Coronary artery (tissue), 2 donors: ENCODE data around the gene STK17A.

Experiments
- DNase-seq: peaks from one replicate; pipeline ENCODE4 v3.0.0-alpha.2; 2017; ENCODE audit warnings: low spot score
- H3K27ac ChIP-seq, 2 donors: fragments of 200-600 bp; sonication (generic); one replicate each; pipeline ENCODE4 v1.5.1; 2016 to 2019
- H3K4me3 ChIP-seq: fragments of 200-600 bp; sonication (generic); 2 replicates; pipeline ENCODE4 v1.5.1; 2016; ENCODE audit warnings: mild to moderate bottlenecking, moderate library complexity
- CTCF ChIP-seq: fragments of 200-600 bp; sonication (generic); IDR thresholded peaks from one replicate; pipeline ENCODE4 v1.5.1; 2019; ENCODE audit warnings: antibody characterized with exemption

Gene STK17A

GRCh38 chr7:43653466-43653865 is 70.6 kb downstream of the STK17A start:
- Histone ChIP-seq H3K27ac (peak overlapping the region in 1 of 2 donors; percentile 18), H3K4me3 (no peak overlapping the region)
- TF ChIP-seq CTCF: no peak
- DNase-seq: no peak

DNA sequence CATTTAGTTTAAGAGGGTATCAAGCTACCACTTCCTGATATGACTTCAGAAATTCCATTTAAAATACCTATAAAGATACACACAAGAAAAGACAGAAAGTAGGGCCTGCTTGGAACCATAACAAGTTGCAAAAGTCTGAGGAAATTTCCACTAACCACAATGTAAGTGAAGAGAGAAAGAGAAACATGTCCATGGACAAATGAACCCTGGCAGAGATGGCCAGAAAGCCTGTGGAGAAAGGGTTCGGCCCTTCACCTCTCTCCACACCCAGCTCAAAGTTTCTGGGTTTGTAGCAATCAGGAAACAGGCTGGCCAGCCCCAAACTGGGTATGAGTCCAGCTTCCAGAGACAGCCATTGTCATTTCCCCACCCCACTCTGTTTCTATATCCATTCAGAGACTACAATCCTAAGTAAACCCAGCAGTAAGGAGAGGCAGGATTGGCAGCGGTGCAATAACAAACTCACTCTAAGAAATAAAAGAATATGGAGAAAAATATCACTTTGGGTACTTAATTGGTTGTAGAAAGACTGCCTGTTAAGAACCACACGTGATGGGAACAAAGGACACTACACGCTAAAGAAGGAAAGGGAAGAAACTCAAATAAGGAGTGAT is 71.1 kb downstream of the STK17A start:
- Histone ChIP-seq H3K27ac (peak overlapping the region in 1 of 2 donors; percentile 18), H3K4me3 (no peak overlapping the region)
- DNase-seq: no peak
- TF ChIP-seq CTCF: no peak

DNA sequence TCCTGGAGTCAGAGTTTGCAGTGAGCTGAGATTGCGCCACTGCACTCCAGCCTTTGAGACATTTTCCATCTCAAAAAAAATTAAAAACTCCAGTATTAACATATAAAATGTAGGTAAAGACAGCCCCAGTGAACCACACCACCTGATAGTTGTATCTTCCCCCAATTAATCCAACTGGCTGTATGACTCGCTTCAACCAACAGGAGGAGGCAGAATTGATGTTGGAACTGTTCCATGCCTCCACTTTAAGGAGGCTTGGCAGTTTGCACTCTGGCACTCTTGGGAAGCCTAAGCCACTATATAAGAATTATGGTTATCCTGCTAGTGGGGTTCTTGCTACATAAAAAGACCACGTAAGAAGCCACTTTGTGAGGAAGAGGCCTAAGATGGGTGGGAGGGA is 72.7 kb downstream of the STK17A start:
- no peak for TF ChIP-seq CTCF
- no peak for DNase-seq
- Histone ChIP-seq H3K27ac (no peak overlapping the region), H3K4me3 (no peak overlapping the region)

DNA sequence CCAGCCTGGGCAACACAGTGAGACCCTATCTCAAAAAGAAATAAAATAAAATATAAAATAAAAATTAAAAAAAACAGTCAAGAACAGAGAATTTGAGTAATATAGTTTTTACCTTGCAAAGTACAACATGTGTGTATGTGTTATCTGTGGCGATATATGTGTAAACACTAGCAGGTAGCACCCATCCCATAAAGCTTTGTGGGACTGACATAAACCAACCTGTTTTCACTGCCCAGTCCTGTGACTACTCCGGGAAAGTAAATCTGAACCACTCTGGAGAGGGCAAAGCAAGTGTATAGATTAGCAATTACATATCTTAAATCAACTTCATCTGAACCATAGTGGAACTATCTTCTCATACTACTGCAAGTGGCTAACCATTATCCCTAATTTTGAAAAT is 74.1 kb downstream of the STK17A start:
- DNase-seq: no peak
- H3K4me3 ChIP-seq: no peak overlapping the region
- no peak overlapping the region for H3K27ac ChIP-seq
- no peak for TF ChIP-seq CTCF

DNA sequence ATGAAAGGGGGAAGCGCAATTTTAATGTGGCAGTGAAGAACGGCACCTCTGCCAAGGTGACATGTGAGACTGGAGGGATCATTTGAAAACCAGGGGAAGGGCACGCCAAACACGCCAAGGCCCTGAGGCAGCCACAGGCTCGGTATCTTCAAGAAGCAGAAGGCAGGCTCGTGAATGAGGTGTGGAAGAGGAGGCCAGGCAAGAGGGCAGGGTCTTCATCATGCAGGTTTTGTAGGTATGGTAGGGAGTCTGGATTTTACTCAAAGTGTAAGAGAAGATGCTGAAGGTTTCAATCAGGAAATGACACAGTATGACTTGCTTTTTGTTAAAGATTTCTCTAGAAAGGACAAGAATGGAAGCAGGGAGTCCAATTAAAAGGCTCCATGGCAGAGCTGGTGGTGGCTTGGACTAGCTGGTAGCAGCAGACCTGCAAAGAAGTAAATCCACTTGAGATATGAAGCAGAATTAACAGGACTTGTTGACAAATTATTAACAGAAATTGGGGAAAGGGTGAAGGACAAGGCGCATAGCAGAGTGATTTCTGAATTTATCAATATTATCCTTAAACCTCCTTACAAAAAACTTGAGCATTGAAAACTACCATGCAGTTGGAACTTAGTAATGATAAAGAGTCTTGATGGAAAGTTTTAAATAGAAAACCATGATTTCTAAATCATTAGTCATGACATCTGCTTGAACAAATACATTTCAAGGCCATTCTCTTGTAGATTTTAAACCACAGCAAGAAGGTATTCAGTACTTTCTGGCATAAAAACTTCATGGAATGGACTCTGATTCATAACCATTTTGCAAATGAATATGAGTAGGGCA is 76.0 kb downstream of the STK17A start:
- DNase-seq: no peak
- no peak for TF ChIP-seq CTCF
- H3K27ac ChIP-seq: peak overlapping the region; percentile 17 to 63
- no peak overlapping the region for H3K4me3 ChIP-seq

GRCh38 chr7:43659549-43659896 is 76.6 kb downstream of the STK17A start:
- peak overlapping the region; percentile 17 to 63 for H3K27ac ChIP-seq
- DNase-seq: no peak
- no peak overlapping the region for H3K4me3 ChIP-seq
- TF ChIP-seq CTCF: no peak

- H3K27ac ChIP-seq: no peak overlapping the region
- H3K4me3 ChIP-seq: no peak overlapping the region
- TF ChIP-seq CTCF: no peak
- DNase-seq: no peak
Observed at GRCh38 chr7:43660141-43660540, 77.2 kb downstream of the STK17A start.
